Activated effector memory CD4-positive, alpha-beta T cell treated with Interleukin-2 at 50 U/mL for 16 hours (primary cell): Measurements from ENCODE around the gene CUEDC2.
A peak's percentile ranks its signal among the peaks of the same experiment; 100 is the strongest.

ENCODE experiments used
- DNase-seq: peaks from one replicate; pipeline ENCODE4 v3.0.0-alpha.2; 2020

CUEDC2 gene

GRCh38 chr10:102395400-102396316 is 36.7 kb downstream of the CUEDC2 start, which contains the start of gene NFKB2:
TSS of gene NFKB2 (plus strand) at chr10:102395705. CDS start at chr10:102395960, 255 bp downstream.
- peak; percentile 84 for DNase-seq

- DNase-seq = no peak
Measured at GRCh38 chr10:102394801-102395399, 37.5 kb downstream of the CUEDC2 start.

- DNase-seq = peak; percentile 95
Measured at GRCh38 chr10:102394079-102394800, 38.1 kb downstream of the CUEDC2 start.

GRCh38 chr10:102393411-102394078 is 38.8 kb downstream of the CUEDC2 start:
- no peak for DNase-seq

- DNase-seq = no peak
Measured at GRCh38 chr10:102392306-102392705, 40.1 kb downstream of the CUEDC2 start.

- DNase-seq = no peak
Measured at GRCh38 chr10:102389894-102390293, 42.5 kb downstream of the CUEDC2 start.

- DNase-seq = no peak
Measured at GRCh38 chr10:102384606-102385429, 47.6 kb downstream of the CUEDC2 start.

- no peak for DNase-seq
Measured at GRCh38 chr10:102384053-102384452, 48.3 kb downstream of the CUEDC2 start.

- DNase-seq = no peak
Measured at GRCh38 chr10:102382871-102383270, 49.5 kb downstream of the CUEDC2 start.

- no peak for DNase-seq
Measured at GRCh38 chr10:102381983-102382382, 50.4 kb downstream of the CUEDC2 start.

- DNase-seq = no peak
Measured at GRCh38 chr10:102379383-102379782, 53.0 kb downstream of the CUEDC2 start.

- DNase-seq = no peak
Measured at GRCh38 chr10:102376901-102377300, 55.5 kb downstream of the CUEDC2 start.

GRCh38 chr10:102375867-102376266 is 56.5 kb downstream of the CUEDC2 start:
- DNase-seq = no peak

- DNase-seq = no peak
Measured at GRCh38 chr10:102375250-102375649, 57.1 kb downstream of the CUEDC2 start.
